T-helper 22 cell (primary cell): ENCODE measurements around the gene P2RY12.
"Not testable (repeated sequence)": the region's sequence is repeated elsewhere in the genome, so short reads cannot be mapped to it uniquely, and the experiment has no call there.

Experiments used
- DNase-seq: peaks from one replicate; pipeline ENCODE4 v3.0.0-alpha.2; 2020; ENCODE audit warnings: low read depth

Gene P2RY12

DNA sequence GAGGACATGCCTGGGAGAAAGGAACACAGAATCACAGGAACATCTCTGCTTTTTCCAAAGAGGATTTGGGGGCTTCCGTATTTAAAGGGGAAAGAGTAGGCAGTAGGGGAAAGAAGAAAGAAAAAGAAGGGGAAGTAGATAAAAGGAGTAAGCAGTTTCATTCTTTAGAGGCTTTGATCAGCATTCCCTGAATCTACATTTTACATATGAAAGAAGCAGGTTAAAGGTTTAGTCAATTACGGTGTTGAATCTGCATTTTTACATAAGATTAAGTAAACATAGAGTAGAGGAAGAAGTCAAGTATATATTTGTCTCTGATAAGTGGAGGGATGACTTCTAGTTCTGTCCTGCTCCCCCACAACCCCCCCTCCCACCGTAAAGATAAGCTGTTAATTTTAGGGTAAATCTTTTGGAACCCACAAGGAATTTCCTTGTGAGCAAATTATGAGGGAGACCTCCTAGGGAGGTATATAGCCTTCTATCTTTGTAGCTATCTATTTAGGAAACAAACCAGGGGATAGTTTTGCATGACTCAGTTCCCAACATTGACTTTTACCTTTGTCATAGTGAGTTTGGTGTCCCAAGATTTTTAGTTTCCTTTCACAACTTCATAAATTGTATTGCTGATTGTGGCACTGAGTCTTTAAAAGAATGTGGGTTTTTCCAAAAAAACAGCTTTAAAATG, 8.7 kb upstream of the P2RY12 start:
- DNase-seq, result no peak

- not testable (repeated sequence) for DNase-seq
Observed at GRCh38 chr3:151392191-151392590, 7.6 kb upstream of the P2RY12 start.

GRCh38 chr3:151391720-151392119, 7.2 kb upstream of the P2RY12 start:
- DNase-seq, result no peak

- no peak for DNase-seq
Observed at GRCh38 chr3:151387842-151388241, 3.3 kb upstream of the P2RY12 start.

- DNase-seq, result no peak
Observed at GRCh38 chr3:151387432-151387831, 2.9 kb upstream of the P2RY12 start.

- no peak for DNase-seq
Observed at GRCh38 chr3:151386056-151386455, 1.5 kb upstream of the P2RY12 start.

GRCh38 chr3:151383956-151384355, 597 bp downstream of the P2RY12 start:
- DNase-seq, result no peak

- DNase-seq, result no peak
Observed at GRCh38 chr3:151383111-151383510, 1.4 kb downstream of the P2RY12 start.

DNA sequence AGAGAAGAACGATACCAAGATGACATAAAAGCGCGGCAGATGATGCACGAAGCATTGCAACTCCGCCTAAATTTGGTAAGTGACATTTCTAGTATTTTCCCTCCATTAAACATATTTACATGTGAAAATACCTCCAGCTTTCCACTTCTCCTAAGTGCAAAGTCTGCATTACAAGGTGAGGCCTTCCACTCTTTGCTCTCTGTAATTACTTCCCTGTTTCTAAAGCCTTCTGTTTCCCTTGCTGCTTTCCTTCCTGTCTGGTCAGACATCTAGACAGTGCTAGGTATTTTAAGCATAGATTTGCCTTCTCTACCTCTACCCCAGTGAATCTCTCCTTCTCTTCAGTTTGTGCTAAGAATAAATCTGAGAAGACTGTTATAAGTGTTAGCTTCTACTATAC, 1.9 kb downstream of the P2RY12 start:
- DNase-seq, result no peak

DNA sequence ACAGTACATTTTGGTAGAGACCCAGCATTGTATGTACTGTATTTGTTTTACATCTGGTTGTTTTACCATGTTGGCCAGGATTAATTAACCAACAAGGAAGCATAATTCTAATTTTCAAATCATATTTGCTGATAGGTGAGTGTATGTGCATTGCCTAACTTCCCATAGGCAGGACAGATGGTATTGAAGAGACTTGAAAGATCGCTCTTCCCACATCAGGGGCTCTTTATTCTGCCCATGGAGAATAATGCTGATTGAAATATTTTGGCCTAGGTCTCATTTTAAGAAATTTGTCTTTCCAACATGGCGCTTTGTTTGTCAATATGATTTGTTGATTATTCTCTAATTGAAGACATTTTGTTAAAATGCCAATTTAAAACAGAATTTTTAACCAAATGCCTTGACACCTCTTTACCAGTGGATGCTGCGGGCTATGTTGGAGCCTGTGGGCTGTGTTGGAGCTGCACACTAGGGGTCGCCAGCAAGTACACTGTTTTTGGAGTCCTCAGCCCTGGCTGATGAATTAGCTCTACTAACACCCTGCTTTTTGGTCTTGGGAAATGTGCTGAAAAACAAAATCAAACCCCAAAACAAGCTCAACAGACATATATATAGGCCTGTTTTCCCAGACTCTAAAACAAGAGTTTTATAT, 5.3 kb downstream of the P2RY12 start:
- no peak for DNase-seq

DNA sequence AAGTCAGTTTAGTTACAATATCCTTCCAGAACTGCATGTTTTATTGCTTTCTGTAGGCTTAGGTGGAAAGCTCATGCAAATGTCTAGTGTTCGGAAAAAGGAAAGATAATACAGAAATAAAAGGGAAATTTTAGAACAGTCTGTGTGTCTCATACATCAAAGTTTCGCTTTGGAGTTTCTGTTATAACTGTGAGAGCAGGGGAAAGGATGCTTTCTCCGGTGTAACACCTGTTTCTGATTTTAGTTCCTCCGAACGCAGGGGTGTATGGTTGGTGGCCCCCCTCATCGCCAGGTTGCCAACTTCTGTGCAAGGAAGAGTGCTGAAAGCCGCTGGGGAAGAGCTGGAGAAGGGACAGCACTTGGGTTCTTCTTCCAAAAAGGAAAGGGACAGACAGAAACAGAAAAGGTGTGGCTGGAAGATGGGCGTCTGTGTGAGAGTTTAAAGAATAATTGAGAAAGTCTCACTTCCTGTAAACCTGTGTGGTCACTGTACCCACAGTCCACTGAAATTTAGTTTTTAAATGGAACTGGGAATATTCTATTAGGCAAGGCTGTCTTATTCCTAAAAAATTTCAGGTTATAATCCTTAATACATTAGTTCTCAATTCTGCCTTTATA, 6.7 kb downstream of the P2RY12 start:
- no peak for DNase-seq

DNA sequence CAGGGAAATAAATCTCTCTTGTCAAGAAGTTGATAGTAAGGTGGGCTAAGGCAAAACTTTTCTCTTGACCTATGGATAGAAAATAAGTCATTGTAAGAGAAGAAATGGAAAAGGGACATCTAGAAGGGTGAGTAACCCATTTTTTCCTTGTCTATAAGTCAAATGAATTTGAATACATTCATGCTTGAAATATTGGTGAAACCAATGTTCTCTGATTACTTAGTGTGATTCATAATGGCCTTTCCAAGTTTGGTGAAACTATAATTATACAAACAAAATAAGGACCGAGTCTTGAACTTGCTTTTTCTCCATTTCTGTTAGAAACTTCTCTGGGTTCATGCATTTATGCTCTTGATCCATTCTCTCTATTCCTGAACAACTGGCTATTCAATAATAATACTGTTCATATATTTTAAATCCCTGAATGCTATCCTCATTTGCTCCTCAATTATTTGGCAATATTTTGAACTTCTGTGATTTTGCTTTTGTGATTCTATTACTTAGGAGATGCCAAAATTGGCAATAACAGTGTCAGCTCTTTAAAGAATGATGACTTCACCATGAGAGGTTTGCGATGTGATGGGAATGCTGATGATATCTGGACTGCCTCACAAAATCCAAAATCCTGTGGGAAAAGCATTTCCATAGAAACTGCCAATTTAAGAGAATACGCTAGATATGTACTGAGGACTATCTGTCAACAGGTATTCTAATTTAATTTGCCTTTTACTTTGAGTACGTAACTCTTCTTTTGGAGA, 12.3 kb downstream of the P2RY12 start:
- no peak for DNase-seq

DNA sequence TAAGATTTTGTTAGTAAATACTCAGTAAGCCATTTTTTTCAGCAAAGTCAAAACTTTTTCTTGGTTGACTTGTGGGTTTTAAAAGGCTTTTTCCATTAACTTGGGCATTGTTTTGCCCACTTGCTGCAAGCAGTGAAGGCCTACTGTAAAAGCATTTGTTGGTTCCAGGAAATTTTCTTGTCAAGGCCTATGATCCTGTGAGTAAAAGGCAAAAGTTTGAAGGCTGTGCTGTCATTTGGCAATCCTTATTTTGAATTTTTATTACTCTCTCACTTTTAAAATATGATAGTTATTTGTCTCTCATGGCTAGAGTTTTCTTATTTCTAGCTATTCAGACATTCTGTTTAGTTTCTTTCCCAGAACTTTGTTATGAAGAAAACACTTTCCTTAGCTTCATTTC, 13.0 kb downstream of the P2RY12 start:
- DNase-seq, result no peak

DNA sequence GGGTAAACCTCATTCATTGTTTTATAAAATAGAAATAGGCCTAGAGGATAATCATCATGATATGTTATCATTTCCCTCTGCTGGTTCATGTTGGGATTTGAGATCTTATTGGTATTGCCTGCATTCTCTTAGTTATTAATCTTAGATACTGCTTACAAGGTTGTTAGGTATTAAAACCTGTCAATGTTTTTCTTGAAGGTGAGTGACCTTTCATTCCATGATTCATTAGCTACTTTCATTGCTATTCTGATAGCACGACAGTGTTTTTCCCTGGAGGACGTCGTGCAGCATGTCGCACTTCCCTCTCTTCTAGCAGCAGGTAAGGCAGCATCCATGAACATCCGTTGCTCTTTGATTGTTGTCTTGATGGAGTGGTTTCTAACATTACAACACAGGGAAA, 17.1 kb downstream of the P2RY12 start:
- DNase-seq, result no peak

DNA sequence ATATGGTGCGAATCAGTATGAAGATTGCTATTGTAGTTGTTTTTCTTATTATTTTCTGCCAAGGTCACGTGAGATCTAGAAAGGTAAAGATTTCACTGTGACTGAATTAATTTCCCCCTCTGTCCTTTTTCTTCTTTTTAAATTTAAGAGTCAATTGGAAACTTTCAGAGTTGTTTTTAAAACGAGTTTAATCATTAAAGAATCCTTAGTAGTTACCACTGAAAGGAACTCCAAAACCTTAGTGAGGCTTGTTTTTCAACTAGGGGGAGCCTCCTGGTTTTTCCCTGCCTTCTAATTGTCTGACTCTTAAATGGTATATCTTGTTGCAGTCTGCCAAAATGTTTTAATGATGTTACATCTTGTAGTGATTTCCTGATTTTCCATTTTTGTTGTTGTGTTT, 17.6 kb downstream of the P2RY12 start:
- no peak for DNase-seq

- no peak for DNase-seq
Observed at GRCh38 chr3:151362751-151363174, 21.8 kb downstream of the P2RY12 start.

DNA sequence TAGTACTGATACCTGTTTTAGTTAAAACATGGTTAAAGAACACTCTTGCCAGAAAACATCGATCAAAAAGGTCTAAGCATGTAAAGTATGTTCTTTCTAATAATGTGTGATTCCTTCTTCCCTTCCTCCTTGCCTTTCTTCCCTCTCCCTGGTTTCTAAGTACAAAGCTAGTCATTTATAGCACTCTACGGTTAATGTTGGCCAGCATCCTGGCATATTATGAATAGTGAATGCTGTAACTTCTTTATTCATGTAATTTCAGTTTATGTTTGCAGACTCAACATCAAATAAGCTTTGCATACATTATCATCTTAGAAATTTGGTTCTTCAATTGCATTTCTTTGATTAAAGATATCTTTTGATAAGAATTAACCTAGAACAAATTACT, 27.1 kb downstream of the P2RY12 start:
- no peak for DNase-seq

DNA sequence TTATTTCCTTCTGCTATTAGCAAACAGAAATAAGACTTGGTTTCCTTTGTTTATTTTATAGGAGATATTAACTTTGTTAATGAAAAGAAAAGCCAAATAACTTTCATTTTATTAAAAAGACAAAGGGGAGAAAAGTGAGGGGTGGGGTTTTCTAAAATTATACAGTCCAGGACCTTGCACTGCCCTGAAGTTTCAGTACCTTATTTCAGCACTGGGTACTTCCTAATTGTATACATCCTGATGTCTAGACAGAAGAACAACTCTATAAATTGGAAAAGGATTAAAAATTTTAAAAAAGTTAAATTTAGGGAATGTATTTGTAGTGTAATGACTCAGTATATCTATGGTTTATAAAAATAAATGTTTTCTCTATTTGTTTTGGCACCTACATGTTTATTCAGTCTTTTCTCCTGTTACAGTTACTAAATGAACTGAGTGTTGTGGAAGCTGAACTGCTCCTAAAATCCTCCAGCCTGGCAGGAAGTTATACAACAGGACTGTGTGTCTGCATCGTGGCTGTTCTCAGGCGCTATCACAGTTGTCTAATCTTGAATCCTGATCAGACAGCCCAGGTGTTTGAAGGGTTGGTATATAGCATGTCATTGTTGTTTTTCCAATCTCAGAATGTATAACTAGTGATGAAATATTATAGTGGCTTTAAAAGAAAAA, 27.6 kb downstream of the P2RY12 start:
- no peak for DNase-seq

DNA sequence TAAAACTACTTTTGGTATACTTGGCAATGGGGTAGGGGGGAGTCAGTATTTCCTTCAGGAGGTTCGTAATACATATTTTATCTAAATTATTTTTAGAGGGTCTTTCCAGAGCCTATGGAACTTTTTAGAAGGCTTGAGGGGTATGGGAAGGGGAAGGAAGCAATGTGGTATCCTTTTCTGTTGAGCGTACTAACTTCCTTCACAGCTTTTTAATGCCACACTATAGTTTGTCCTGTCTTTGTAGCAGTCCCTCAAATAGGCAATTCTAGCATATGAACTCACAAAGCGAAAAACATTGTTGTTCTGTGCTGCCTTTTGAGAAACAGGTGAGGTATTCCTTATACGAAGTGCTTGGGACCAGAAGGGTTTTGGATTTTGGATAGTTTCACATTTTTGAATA, 32.9 kb downstream of the P2RY12 start:
- no peak for DNase-seq

GRCh38 chr3:151351219-151351618, 33.3 kb downstream of the P2RY12 start:
- DNase-seq, result no peak

GRCh38 chr3:151350656-151351055, 33.9 kb downstream of the P2RY12 start:
- no peak for DNase-seq

GRCh38 chr3:151347432-151347831, 37.1 kb downstream of the P2RY12 start:
- no peak for DNase-seq
